Activated B cell treated with CpG ODN at 0.5 μM for 24 hours (primary cell): ENCODE results near the gene WDR47. TPM values are rescaled to one million over a fixed set of nuclear protein-coding genes. Genes with fewer than 3 reads are reported as not detected.
A peak's percentile ranks its signal among the peaks of the same experiment; 100 is the strongest.

ENCODE experiments used
- ATAC-seq: fragments of 200-7000 bp; cut with Tn5 transposase; one replicate; pipeline ENCODE4 v1.10.0; 2021; ENCODE audit warnings: low read depth, mild to moderate bottlenecking, moderate library complexity
- CTCF ChIA-PET: fragments of 350-600 bp; sonication (Branson Sonifier 250); formaldehyde crosslinking; loops from one replicate; lab custom pipeline; 2021; ENCODE audit warnings: antibody characterized with exemption; lab: Charles Lee
- POLR2A ChIA-PET: fragments of 350-600 bp; sonication (Branson Sonifier 250); formaldehyde crosslinking; loops from one replicate; lab custom pipeline; 2021; ENCODE audit warnings: antibody characterized with exemption; lab: Charles Lee
- DNase-seq: peaks from one replicate; pipeline ENCODE4 v3.0.0; 2022
- H3K27ac Mint-ChIP-seq: one replicate; pipeline ENCODE4 v1.8.0; 2020; ENCODE audit warnings: mixed read lengths
- H3K27me3 Mint-ChIP-seq: one replicate; pipeline ENCODE4 v1.8.0; 2021; ENCODE audit warnings: mixed read lengths
- H3K36me3 Mint-ChIP-seq: one replicate; pipeline ENCODE4 v1.8.0; 2021; ENCODE audit warnings: low read depth, mixed read lengths
- H3K4me1 Mint-ChIP-seq: one replicate; pipeline ENCODE4 v1.8.0; 2021; ENCODE audit warnings: mixed read lengths
- H3K4me3 Mint-ChIP-seq: one replicate; pipeline ENCODE4 v1.8.0; 2020; ENCODE audit warnings: mild to moderate bottlenecking, mixed read lengths
- H3K9me3 Mint-ChIP-seq: one replicate; pipeline ENCODE4 v1.8.0; 2020; ENCODE audit warnings: mixed read lengths
- intact Hi-C: fragments of 100-400 bp; cut with micrococcal nuclease; formaldehyde crosslinking; loops from one replicate; pipeline ENCODE4 v1.15.1; 2024
- total RNA-seq: library from RNA; stranded (reverse); gene quantifications from 2 replicates; pipeline ENCODE4 v1.2.3, GENCODE V29; 2022
- TF ChIP-seq, protein P1 (sequence below): fragments of 200-600 bp; IDR thresholded peaks from one replicate; pipeline ENCODE4 v1.8.0; 2022; ENCODE audit warnings: antibody characterized with exemption, mild to moderate bottlenecking

The WDR47 gene
- 10.3 and 10.9 TPM in 2 replicates for total RNA-seq

DNA sequence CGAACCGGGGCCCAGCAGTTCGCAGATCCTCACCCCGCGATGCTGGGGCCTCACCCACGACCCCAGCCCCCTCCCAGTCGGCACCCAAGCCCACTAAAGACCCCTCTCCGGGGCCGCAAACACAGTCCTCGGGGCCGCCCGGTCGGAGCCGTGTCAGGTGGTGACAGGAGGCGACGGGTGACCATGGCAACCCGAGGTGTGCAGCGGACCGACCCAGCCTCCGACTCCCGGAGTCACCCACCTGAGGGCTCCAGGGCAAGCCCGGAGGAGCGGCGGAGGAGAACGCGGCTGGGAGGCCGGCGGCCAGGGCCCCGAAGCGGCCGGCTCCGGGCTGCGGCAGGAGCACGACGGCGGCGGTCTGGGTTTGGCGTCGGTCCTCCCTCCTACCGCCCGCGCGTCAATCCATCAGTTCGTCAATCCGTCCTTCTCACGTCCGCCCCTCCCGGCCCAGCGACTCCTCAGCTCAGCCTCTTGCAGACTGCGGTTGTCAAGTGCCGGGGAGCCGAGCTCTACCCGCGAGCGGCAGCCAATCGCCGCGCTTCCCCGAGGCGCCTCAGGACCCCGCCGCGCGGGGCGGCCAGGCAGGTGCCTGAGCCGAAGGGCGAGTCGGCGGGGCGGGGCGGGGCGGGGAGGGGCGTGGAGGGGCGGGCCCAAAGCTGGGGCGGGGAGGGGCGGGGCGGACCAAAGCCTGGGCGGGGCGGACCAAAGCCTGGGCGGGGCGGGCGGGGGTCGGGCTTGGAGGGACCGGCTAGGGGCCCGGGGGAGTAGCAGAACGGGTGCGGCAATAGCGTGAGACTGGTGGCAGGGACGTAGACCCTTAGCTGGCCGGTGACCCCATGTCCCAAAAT lies at the start of gene WDR47:
Gene WDR47, minus strand, starts transcription at position 482 of the 848 bp plus-strand sequence. CDS start 18,590 bp downstream, outside the sequence.
- TF ChIP-seq, protein P1, sequence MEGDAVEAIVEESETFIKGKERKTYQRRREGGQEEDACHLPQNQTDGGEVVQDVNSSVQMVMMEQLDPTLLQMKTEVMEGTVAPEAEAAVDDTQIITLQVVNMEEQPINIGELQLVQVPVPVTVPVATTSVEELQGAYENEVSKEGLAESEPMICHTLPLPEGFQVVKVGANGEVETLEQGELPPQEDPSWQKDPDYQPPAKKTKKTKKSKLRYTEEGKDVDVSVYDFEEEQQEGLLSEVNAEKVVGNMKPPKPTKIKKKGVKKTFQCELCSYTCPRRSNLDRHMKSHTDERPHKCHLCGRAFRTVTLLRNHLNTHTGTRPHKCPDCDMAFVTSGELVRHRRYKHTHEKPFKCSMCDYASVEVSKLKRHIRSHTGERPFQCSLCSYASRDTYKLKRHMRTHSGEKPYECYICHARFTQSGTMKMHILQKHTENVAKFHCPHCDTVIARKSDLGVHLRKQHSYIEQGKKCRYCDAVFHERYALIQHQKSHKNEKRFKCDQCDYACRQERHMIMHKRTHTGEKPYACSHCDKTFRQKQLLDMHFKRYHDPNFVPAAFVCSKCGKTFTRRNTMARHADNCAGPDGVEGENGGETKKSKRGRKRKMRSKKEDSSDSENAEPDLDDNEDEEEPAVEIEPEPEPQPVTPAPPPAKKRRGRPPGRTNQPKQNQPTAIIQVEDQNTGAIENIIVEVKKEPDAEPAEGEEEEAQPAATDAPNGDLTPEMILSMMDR: no peak
- Mint-ChIP-seq H3K36me3 (no peaks in the 10 kb centered on the region), H3K27me3 (no peaks in the 10 kb centered on the region), H3K4me1 (peaks cover 15% of the 10 kb centered on the region), H3K9me3 (no peaks in the 10 kb centered on the region), H3K27ac (peak within 1 kb of the TSS; percentile 60), H3K4me3 (peak within 1 kb of the TSS; percentile 88)
- intact Hi-C loops: loop anchor here (1.0 to 5.0 kb wide), 10 partner anchors 34 to 505 kb away; partner anchors contain the start of genes CLCC1, GNAI3, PRPF38B and PSMA5
- DNase-seq (peak; percentile 89), ATAC-seq (peak; percentile 96)
- ChIA-PET CTCF (interaction anchor here (0.9 to 1.1 kb wide), 2 partner anchors 58 to 70 kb away, joined by 3 to 5 read pairs; a partner anchor contains a TSS), POLR2A (interaction anchor here (0.6 to 1.8 kb wide), 15 partner anchors 9 to 943 kb away, joined by 3 to 52 read pairs (median 5); partner anchors contain the start of genes AHCYL1, CLCC1, GNAI3 and PRPF38B)

DNA sequence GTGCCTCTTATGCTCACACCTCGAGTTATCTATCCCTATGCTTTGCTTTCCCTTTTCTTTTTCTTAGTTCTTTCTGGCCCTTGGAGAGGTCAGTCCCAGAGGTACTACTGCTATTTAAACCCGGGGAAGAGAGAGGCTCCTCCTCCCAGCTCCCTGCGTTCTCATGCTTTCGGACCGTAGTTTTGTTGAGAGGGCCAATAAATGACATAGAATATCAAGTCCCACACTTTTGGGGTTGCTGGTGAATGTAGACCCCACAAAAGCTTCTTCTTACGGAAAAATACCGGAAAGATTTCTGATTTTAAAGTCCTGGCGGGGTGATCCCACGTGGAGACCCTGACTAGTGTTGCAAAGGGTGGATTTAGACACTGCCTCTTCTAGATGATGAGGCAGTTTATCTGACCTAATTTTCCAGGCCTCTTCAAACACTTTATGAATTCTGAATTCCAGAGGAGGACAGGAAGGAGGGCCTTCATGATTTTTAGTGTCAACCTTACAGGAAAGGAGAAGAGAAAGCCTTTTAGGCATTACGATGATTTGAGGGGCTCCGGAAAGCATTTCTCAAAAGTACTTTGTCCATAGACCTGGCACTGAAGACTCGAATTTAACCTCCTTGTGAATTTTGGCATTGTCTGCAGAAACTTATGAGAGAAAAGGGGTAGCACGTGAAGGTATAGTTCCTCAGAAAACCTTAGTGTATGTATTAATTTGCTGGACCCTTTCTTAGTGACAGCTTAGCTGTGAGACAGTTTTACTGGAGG lies 49.4 kb upstream of the WDR47 start:
- Mint-ChIP-seq H3K9me3 (no peaks in the 10 kb centered on the region), H3K36me3 (peaks cover 50% of the 10 kb centered on the region), H3K4me3 (peak overlapping the region; percentile 98), H3K27me3 (no peaks in the 10 kb centered on the region), H3K4me1 (peaks cover 35% of the 10 kb centered on the region), H3K27ac (peak overlapping the region; percentile 97)
- ChIA-PET CTCF (interaction anchor here (0.9 to 2.8 kb wide), 4 partner anchors 9 to 122 kb away, joined by 3 to 22 read pairs (median 3); partner anchors contain the start of genes SARS1 and TAF13), POLR2A (interaction anchor here (0.6 to 5.7 kb wide), 13 partner anchors 9 to 399 kb away, joined by 3 to 140 read pairs (median 5); partner anchors contain the start of genes CLCC1, PRPF38B, SARS1 and TAF13)
- DNase-seq (no peak), ATAC-seq (peak; percentile 50)
- intact Hi-C loops: loop anchor here (2.0 to 5.0 kb wide), 2 partner anchors 398 to 1291 kb away; partner anchors contain the start of gene PRPF38B
- TF ChIP-seq, protein P1: no peak

DNA sequence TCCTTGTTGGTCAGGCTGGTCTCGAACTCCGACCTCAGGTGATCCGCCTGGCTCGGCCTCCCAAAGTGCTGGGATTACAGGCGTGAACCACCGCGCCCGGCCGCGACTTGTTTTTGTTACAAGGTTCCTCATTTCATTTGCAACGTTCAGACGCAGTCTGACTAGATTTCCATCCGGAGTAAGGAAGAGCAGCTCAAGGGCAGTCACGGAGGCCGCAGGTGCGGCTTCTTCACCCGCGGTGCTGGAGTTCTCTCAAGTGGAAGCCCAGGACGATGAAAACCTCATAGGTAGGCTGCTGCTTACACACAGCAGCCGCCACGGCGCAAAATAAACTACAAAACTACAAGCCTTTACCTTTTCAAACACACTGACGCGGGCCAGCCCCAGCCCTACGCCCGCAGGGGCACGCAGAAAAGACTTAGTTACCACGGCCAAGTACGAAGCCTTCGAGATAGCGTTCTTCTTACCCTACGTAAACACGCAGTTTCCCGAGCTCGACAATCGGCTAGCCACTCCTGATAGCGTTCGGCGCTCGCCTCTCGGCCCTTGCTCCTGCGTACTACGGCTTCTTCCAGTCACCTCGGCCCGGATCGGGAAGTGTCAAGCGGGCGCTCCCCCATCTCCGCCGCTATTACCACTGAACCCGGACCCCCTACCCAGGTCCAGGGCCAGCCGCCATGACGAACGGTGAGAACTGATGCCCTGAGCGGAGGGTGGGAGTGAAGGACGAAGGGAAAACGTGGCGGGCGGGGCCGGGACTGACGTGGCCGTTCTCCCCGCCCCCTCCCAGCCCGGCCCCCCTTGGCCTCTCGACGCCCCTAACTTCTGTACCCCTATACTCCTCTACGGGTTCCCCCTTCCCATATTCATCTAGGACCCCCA lies 48.5 kb upstream of the WDR47 start, which contains the start of gene TMEM167B:
Gene TMEM167B, plus strand, starts transcription at position 569 of the 882 bp plus-strand sequence. Its CDS starts 109 bp downstream, at position 678.
- H3K36me3 Mint-ChIP-seq: peaks cover 42% of the 10 kb centered on the region

More for the DNA sequence above, 48.5 kb upstream of the WDR47 start, which contains the start of gene TMEM167B:
- H3K27me3 Mint-ChIP-seq: no peaks in the 10 kb centered on the region
- ChIA-PET CTCF (interaction anchor here (0.9 to 2.8 kb wide), 3 partner anchors 10 to 123 kb away, joined by 3 to 22 read pairs (median 3); partner anchors contain the start of gene SARS1), POLR2A (interaction anchor here (0.6 to 5.7 kb wide), 17 partner anchors 9 to 944 kb away, joined by 3 to 140 read pairs (median 5); partner anchors contain the start of genes CLCC1, PRPF38B, SARS1 and STRIP1)
- DNase-seq: peak; percentile 79
- intact Hi-C loops: loop anchor here (1.0 to 5.0 kb wide), 5 partner anchors 10 to 1292 kb away; partner anchors contain the start of genes PRPF38B, TAF13 and WDR47
- ATAC-seq: peak; percentile 87
- H3K4me1 Mint-ChIP-seq: peaks cover 35% of the 10 kb centered on the region
- TF ChIP-seq, protein P1: no peak
- peak within 1 kb of the TSS; percentile 98 for H3K4me3 Mint-ChIP-seq
- H3K9me3 Mint-ChIP-seq: no peaks in the 10 kb centered on the region
- peak within 1 kb of the TSS; percentile 97 for H3K27ac Mint-ChIP-seq
